HG02870 (cell line): ENCODE results near the gene TMEM202.
"Not testable (repeated sequence)": the region's sequence is repeated elsewhere in the genome, so short reads cannot be mapped to it uniquely, and the experiment has no call there.

Source experiments
- ATAC-seq: cut with Tn5 transposase; IDR thresholded peaks from one replicate; pipeline ENCODE4 v1.9.1; 2021; ENCODE audit warnings: mild to moderate bottlenecking, moderate library complexity; ENCODE audit not compliant: unreplicated experiment

Gene TMEM202

GRCh38 chr15:72397796-72398588, at the start of gene TMEM202:
TSS of gene TMEM202 (plus strand) at chr15:72398305. CDS start at chr15:72398327, 22 bp downstream.
- ATAC-seq, result no peak

- ATAC-seq, result no peak
Observed at GRCh38 chr15:72353266-72353665, 44.8 kb upstream of the TMEM202 start.

- ATAC-seq, result no peak
Observed at GRCh38 chr15:72354496-72354895, 43.6 kb upstream of the TMEM202 start.

- ATAC-seq, result no peak
Observed at GRCh38 chr15:72358121-72358520, 40.0 kb upstream of the TMEM202 start.

GRCh38 chr15:72358650-72359171, 39.4 kb upstream of the TMEM202 start:
- no peak for ATAC-seq

GRCh38 chr15:72361176-72361575, 36.9 kb upstream of the TMEM202 start:
- no peak for ATAC-seq

- peak; percentile 93 for ATAC-seq
Observed at GRCh38 chr15:72365844-72366243, 32.3 kb upstream of the TMEM202 start.

GRCh38 chr15:72368325-72368724, 29.8 kb upstream of the TMEM202 start:
- no peak for ATAC-seq

GRCh38 chr15:72368899-72369298, 29.2 kb upstream of the TMEM202 start:
- ATAC-seq, result no peak

GRCh38 chr15:72369964-72370363, 28.1 kb upstream of the TMEM202 start:
- no peak for ATAC-seq

- no peak for ATAC-seq
Observed at GRCh38 chr15:72372361-72372760, 25.7 kb upstream of the TMEM202 start.

GRCh38 chr15:72375501-72375845, 22.6 kb upstream of the TMEM202 start:
- ATAC-seq, result peak; percentile 37

- peak; percentile 83 for ATAC-seq
Observed at GRCh38 chr15:72375846-72376581, 22.1 kb upstream of the TMEM202 start, which contains the start of gene HEXA. TSS of gene HEXA (minus strand) at chr15:72376014. CDS start at chr15:72375972, 42 bp downstream.

- no peak for ATAC-seq
Observed at GRCh38 chr15:72377331-72377730, 20.8 kb upstream of the TMEM202 start.

GRCh38 chr15:72379106-72379505, 19.0 kb upstream of the TMEM202 start:
- not testable (repeated sequence) for ATAC-seq

- no peak for ATAC-seq
Observed at GRCh38 chr15:72379856-72380430, 18.2 kb upstream of the TMEM202 start.

- no peak for ATAC-seq
Observed at GRCh38 chr15:72380743-72381142, 17.4 kb upstream of the TMEM202 start.

- ATAC-seq, result no peak
Observed at GRCh38 chr15:72382146-72382545, 16.0 kb upstream of the TMEM202 start.

GRCh38 chr15:72387741-72388140, 10.4 kb upstream of the TMEM202 start:
- no peak for ATAC-seq

GRCh38 chr15:72389231-72389630, 8.9 kb upstream of the TMEM202 start:
- ATAC-seq, result no peak

- ATAC-seq, result not testable (repeated sequence)
Observed at GRCh38 chr15:72396331-72396730, 1.8 kb upstream of the TMEM202 start.
